Right ventricle myocardium inferior (tissue), 1 donor: ENCODE results near the gene RNF123. TPM values are rescaled to one million over a fixed set of nuclear protein-coding genes. Genes with fewer than 3 reads are reported as not detected.

Experiments used
- ATAC-seq: fragments of 200-7000 bp; cut with Tn5 transposase; one replicate; pipeline ENCODE4 v1.9.1; 2020; ENCODE audit warnings: mild to moderate bottlenecking, moderate library complexity
- DNase-seq: peaks from one replicate; pipeline ENCODE4 v3.0.0; 2021; ENCODE audit errors: missing footprints
- intact Hi-C: fragments of 100-400 bp; cut with DNase I; formaldehyde crosslinking; loops from one replicate; pipeline ENCODE4 v1.11.0; 2022
- long read RNA-seq: library from polyadenylated mRNA; unstranded; transcript quantifications from one replicate; pipeline ENCODE4 v2.0.0, GENCODE V29; 2021
- total RNA-seq: library from RNA; stranded (reverse); fragmentation: NEBNext Ultra II Directional; extraction: Animal tissue kit (Norgen Biotek cat#: 25700); gene quantifications from one replicate; pipeline ENCODE4 v1.2.1, GENCODE V29; 2021
- donor health status: DM: no; HTN: yes; CAD: no; lungs with severe emphysema.

The RNF123 gene
- total RNA-seq = 46.1 TPM
- long read RNA-seq, full-length matches to known transcripts = 25 of 51 reads
- long read RNA-seq, partial matches to known transcripts = 11 of 51 reads
- long read RNA-seq, other reads (novel, unspliced or antisense) = 15 of 51 reads

DNA sequence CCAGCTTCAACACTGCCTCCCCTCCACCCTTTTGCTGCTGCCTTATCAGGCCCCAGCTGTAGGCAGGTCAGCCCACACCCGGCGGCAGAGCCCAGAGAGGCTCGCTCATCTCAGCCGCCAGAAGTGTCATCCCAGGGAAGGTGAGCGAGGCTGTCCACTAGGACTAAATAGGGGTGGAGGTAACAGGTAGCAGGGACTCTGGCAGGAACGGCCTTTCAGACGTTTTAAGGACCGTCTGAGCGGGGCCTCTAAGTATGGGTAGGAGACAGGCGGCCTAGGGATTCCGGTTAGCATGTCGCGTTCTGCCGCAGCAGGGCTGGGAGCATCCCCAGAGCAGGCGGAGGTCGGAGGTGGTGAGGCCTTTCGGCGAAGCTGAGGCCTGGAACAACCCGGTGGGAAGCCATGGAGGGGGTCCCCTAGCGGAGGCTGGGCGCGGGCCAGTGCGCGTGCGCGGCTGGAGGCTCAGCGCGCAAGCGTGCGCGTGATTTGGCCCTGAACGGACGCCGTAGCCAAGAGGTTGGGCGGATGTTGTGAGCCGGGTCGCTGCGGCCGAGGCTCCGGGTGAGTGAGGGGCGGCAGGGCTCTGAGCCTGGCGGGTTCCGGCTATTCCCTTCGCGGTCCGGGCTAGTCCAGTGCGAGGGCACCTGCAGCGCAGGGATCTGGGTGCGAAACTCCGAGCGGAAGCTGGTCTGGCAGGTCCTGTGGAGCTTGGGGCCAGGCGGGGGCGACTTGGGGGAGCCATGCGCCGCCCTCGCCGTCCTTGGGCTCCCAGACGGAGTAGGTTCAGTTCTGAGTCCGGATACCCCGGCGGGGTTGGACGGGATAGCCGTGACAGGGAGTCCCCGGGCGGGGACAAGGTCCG is at the start of gene RNF123, which contains the start of gene MST1:
Gene RNF123 (plus strand): TSS at position 512 of the 862 bp plus-strand sequence. CDS start 1,609 bp downstream, outside the sequence.
Gene MST1 (minus strand): TSS at position 429 of the 862 bp plus-strand sequence. CDS start 783 bp downstream, outside the sequence.
- peak; percentile 94 for DNase-seq
- peak; percentile 85 for ATAC-seq
- intact Hi-C loops = no loop called here

DNA sequence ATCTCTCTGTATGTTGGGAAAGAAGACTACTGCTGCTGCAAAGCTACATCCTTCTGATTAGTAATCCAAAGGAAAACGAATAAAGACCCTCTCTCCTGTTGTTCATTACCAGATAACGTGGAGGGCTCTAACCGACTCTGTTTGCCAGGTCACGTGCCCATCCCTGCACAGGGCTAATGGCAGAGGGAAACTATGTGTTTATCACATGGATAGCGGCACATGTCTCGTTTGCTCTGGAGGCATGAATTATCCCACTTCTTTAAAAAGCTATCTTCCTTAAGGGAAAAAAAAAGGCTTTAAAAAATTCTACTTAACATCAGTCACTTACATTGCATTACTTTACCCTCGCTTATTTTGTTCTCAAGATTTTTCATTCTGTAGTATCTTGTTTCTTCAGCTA is 48.1 kb upstream of the RNF123 start:
- intact Hi-C loops = no loop called here
- ATAC-seq (no peak), DNase-seq (no peak)

DNA sequence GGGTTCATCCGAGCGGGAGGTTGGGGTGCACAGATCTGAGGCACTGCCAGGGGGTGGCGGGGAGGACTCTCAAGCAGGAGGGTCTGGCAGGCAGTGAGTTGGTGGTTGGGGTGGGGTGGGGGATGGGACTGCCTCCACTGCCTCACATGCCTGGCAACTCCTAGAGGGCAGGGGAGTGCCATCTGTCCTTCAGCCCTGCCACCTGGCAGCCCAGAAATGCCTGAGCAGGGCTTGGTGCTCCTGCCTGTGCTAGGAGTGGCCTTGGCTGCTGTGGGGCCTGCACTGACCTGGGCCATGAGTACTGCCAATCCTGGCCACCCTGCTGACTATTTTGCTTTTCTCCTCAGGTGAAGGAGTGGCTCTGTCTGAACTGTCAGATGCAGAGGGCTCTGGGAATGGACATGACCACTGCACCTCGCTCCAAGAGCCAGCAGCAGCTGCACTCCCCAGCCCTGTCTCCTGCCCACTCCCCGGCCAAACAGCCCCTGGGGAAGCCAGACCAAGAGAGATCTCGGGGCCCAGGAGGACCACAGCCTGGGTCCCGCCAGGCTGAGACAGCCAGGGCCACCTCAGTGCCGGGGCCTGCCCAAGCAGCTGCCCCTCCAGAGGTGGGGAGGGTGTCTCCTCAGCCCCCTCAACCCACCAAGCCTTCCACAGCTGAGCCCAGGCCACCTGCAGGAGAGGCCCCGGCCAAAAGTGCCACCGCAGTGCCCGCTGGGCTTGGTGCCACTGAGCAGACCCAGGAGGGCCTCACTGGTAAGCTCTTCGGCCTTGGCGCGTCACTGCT is 47.2 kb upstream of the RNF123 start:
- ATAC-seq = no peak
- intact Hi-C loops = no loop called here
- DNase-seq = peak; percentile 68

DNA sequence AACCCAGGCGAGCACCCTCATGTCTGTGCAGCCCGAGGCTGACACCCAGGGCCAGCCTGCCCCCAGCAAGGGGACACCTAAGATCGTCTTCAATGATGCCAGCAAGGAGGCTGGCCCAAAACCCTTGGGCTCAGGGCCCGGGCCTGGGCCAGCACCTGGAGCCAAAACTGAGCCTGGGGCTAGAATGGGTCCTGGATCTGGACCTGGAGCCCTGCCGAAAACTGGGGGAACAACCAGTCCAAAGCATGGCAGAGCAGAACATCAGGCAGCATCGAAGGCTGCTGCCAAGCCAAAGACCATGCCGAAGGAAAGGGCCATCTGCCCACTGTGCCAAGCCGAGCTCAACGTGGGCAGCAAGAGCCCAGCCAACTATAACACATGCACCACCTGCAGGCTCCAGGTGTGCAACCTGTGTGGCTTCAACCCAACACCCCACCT is 46.6 kb upstream of the RNF123 start:
- DNase-seq (no peak), ATAC-seq (no peak)
- intact Hi-C loops = no loop called here

DNA sequence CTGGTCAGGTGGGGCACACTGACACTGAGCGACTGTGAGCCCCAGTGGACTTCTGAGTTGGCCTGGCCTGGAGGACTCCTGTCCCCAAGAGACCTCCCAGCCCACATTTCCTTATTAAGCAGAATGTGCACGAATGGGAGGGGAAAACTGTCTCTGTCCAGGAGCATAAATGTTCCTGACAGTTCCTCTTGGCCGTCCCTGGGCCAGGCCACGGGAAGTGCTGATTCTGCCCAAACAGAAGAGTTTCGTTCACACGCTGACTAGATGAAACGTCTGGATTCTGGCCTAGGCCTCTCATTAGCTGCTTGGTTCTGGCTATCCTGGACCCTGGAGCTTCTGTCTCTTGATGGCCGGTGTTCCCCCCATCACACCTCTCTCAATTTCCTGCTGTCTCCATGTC is 44.7 kb upstream of the RNF123 start:
- ATAC-seq (no peak), DNase-seq (peak; percentile 50)

DNA sequence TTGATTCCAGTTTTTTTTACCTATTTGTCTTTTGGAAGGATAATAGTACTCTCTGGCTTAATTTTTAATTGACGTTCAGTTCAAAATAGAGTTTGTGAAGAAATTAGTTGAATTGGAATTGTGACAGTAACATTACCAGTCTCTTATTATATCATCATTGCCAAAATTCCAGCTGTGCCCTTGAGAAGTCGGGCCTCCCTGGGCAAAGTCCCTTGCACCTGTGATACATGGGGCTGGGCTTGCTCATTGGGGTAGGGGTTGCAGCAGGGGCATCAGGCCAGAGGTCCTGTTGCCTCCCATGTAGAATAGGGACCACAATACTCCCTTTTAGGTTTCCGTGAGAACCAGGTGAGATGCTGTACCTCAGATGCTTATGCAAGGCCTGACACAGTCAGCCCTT is 43.1 kb upstream of the RNF123 start:
- no peak for ATAC-seq
- DNase-seq = no peak
- intact Hi-C loops = loop anchor here (5.0 kb wide), 1 partner anchor 94 kb away; the partner anchor contains the start of gene BSN

More for the DNA sequence above, 44.7 kb upstream of the RNF123 start:
- intact Hi-C loops = loop anchor here (5.0 kb wide), 1 partner anchor 92 kb away; the partner anchor contains the start of gene BSN

DNA sequence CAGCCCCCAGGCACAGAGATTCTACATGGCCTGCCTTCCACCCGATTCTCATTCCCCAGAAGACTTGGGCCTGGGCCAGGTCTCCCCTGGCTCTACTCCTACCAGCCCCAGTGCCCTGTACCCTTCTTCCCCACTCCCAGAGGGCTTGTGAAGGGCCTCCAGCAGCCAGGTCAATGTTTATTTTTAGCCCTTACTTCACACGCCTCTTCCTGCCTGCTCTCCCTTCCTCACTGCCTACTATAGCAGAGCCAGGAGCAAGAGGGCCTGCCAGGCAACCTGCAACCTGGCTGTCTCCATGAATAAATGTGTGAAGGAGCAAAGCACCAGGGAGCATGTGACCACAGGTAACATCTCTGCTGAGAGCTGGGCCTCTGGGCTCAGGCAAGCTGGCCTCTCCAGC is 41.6 kb upstream of the RNF123 start:
- DNase-seq (no peak), ATAC-seq (peak; percentile 92)
- intact Hi-C loops = loop anchor here (5.0 kb wide), 1 partner anchor 95 kb away; the partner anchor contains the start of gene BSN

DNA sequence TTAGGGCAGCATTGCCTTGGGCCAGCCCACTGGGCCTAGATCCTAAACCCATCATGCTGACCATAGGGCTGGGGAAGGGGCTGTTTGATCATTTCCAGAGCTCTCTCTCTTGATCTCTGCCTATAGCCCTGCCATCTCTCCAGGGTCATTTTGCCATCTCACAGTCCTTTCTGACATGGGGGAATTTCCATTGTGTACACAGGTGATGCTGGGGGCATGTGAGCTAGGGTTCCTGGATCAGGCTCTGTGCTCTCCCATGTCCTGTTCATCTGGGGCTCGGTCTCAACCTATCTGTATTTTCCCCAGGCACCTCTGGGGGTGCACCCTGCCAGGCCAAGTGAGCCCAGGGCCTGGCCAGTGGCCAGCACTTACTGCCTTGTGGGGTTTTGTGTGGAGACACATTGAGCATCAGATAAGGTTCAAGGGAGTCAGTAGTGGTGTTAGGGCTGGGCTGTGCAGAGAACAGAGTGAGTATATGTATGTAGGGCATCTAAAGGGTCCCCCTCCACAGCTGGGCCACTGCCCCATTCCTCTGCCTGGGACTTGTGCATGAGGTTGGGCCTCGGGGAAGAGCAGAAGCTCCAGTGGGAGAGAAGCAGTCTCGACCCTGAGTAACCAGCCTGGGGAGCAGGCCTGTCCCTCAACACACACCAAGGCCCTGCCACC is 40.9 kb upstream of the RNF123 start:
- DNase-seq = no peak
- no peak for ATAC-seq
- intact Hi-C loops = loop anchor here (5.0 kb wide), 1 partner anchor 96 kb away; the partner anchor contains the start of gene BSN

DNA sequence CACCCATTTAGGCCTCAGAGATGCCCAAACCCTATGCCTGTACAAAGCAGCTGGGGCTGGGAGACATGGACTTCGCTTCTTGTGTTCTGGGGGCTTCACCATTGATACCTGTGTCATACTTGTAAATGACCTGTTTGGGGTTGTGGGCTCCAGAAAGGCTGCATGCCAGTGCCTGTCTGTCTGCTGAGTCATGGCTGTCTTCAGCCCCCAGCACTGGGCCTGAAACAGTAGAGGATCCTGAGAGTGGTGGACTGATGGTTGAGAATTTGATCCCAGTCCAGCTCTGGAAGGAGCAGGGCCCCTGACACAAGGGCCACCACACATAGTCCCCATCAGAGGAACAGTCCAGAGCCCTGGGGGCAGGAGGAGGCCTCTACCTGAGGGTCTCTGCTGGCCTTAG is 39.8 kb upstream of the RNF123 start:
- no peak for DNase-seq
- intact Hi-C loops = loop anchor here (5.0 kb wide), 1 partner anchor 97 kb away; the partner anchor contains the start of gene BSN
- no peak for ATAC-seq

DNA sequence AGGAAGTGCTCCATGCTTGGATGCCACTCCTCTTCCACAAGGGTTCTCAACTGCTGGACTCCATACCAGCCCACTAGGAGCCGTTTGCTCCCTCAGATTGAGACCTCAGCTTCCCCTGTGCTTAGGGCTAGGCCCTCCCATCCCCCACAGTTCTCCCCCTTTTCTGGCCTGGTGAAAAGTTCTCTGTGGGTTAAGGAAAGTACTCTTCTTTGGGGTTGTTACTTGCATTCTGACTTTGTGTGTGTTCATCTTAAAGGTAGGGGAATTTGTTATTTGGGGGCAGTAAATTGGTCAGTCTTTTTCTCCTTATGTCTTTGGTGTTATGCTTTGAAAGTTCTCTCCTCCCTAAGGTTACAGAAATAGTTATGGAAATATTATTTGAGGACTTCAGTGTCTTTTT is 39.2 kb upstream of the RNF123 start:
- ATAC-seq = no peak
- intact Hi-C loops = no loop called here
- DNase-seq = no peak

DNA sequence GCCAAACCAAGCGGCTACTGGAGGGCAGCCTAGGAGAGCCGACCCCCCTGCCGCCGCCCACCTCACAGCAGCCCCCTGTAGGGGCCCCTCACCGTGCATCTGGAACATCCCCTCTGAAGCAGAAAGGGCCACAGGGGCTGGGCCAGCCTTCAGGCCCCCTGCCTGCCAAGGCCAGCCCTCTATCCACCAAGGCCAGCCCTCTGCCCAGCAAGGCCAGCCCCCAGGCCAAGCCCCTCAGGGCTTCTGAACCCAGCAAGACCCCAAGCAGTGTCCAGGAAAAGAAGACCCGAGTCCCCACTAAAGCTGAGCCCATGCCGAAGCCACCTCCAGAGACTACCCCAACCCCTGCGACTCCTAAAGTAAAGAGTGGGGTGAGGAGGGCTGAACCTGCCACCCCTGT is 38.7 kb upstream of the RNF123 start:
- DNase-seq (no peak), ATAC-seq (no peak)
- intact Hi-C loops = no loop called here

DNA sequence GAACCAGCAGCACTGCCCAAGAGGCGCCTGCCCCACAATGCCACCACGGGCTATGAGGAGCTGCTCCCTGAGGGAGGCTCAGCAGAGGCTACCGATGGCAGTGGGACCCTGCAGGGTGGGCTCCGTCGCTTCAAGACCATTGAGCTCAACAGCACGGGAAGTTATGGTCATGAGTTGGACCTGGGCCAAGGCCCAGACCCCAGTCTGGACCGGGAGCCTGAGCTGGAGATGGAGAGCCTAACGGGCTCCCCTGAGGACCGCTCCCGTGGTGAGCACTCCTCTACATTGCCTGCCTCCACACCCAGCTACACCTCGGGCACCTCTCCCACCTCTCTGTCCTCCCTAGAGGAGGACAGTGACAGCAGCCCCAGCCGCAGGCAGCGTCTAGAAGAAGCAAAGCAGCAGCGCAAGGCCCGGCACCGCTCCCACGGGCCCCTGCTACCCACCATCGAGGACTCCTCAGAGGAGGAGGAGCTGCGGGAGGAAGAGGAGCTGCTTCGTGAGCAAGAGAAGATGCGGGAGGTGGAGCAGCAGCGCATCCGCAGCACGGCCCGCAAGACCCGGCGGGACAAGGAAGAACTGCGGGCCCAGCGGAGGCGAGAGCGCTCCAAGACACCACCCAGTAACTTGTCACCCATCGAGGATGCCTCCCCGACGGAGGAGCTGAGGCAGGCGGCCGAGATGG is 37.0 kb upstream of the RNF123 start:
- peak; percentile 28 for DNase-seq
- ATAC-seq = no peak
- intact Hi-C loops = no loop called here

DNA sequence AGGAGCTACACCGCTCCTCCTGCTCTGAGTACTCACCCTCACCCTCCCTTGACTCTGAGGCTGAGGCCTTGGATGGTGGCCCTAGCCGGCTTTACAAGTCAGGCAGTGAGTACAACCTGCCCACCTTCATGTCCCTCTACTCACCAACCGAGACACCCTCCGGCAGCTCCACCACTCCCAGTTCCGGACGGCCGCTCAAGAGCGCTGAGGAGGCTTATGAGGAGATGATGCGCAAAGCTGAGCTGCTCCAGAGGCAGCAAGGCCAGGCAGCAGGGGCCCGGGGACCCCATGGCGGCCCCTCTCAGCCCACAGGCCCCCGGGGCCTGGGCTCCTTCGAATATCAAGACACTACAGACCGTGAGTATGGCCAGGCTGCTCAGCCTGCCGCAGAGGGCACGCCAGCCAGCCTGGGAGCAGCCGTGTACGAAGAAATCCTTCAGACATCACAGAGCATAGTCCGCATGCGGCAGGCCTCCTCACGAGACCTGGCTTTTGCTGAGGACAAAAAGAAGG is 36.4 kb upstream of the RNF123 start:
- DNase-seq = peak; percentile 45
- ATAC-seq = no peak
- intact Hi-C loops = no loop called here

DNA sequence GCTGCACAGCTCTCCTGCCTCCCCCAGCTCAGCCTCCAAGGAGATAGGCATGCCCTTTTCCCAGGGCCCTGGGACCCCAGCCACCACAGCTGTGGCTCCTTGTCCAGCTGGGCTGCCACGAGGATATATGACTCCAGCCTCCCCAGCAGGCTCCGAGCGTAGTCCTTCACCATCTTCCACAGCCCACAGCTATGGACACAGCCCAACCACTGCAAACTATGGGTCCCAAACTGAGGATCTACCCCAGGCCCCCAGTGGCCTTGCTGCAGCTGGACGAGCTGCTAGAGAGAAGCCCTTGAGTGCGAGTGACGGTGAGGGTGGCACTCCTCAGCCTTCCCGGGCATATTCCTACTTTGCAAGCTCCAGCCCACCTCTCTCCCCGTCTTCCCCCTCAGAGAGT is 35.7 kb upstream of the RNF123 start:
- DNase-seq = peak; percentile 55
- ATAC-seq = no peak
- intact Hi-C loops = no loop called here

DNA sequence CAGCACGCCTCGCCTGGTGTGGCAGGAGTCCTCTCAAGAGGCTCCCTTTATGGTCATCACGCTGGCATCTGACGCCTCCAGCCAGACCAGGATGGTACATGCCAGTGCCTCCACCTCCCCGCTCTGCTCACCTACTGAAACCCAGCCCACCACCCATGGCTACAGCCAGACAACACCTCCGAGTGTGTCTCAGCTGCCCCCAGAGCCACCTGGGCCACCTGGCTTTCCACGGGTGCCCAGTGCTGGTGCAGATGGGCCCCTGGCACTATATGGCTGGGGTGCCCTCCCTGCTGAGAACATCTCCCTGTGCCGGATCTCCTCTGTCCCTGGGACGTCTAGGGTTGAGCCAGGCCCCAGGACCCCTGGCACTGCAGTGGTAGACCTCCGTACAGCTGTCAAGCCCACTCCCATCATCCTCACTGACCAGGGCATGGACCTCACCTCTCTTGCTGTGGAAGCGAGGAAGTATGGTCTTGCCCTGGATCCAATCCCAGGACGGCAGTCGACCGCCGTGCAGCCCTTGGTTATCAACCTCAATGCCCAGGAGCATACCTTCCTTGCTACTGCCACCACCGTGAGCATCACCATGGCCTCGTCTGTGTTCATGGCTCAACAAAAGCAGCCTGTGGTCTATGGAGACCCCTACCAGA is 35.1 kb upstream of the RNF123 start:
- intact Hi-C loops = no loop called here
- DNase-seq (no peak), ATAC-seq (no peak)

DNA sequence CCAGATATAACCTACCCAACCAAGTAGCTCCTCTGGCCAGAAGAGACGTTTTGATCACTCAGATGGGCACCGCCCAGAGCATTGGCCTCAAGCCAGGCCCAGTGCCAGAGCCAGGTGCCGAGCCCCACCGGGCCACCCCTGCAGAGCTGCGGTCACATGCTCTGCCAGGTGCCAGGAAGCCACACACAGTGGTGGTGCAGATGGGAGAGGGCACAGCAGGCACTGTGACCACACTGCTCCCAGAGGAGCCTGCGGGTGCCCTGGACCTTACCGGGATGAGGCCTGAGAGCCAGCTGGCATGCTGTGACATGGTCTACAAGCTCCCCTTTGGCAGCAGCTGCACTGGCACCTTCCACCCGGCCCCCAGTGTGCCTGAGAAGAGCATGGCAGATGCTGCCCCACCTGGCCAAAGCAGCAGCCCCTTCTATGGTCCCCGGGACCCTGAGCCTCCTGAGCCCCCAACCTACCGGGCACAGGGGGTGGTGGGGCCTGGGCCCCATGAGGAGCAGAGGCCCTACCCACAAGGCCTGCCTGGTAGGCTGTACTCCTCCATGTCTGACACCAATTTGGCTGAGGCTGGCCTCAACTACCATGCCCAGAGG is 34.3 kb upstream of the RNF123 start:
- no peak for ATAC-seq
- intact Hi-C loops = no loop called here
- no peak for DNase-seq

DNA sequence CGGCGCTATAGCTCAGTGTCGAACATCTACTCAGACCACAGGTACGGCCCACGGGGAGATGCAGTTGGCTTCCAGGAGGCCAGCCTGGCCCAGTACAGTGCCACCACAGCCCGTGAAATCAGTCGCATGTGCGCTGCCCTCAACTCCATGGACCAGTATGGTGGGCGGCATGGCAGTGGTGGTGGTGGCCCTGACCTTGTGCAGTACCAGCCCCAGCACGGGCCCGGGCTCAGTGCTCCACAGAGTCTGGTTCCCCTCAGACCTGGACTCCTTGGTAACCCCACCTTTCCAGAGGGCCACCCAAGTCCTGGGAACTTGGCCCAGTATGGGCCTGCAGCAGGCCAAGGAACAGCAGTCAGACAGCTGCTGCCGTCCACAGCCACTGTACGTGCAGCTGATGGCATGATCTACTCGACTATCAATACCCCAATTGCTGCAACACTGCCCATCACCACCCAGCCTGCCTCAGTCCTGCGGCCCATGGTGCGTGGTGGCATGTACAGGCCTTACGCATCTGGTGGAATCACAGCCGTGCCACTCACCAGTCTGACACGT is 33.5 kb upstream of the RNF123 start:
- DNase-seq = no peak
- no peak for ATAC-seq
- intact Hi-C loops = no loop called here
